DOHH2 (cell line): Measurements from ENCODE around the gene GALNT12.

Experiments
- EZH2phosphoT487 ChIP-seq: fragments of 200-600 bp; sonication (generic); IDR thresholded peaks from 2 replicates; pipeline ENCODE4 v1.6.1; 2017; ENCODE audit warnings: borderline replicate concordance, mild to moderate bottlenecking, antibody characterized with exemption, low read length, moderate library complexity, mixed read lengths
- TF ChIP-seq, protein P1 (sequence below): fragments of 200-600 bp; sonication (generic); IDR thresholded peaks from one replicate; pipeline ENCODE4 v1.5.1; 2014; ENCODE audit warnings: antibody characterized with exemption, mild to moderate bottlenecking, low read depth, low read length; ENCODE audit not compliant: poor library complexity, severe bottlenecking

DNA sequence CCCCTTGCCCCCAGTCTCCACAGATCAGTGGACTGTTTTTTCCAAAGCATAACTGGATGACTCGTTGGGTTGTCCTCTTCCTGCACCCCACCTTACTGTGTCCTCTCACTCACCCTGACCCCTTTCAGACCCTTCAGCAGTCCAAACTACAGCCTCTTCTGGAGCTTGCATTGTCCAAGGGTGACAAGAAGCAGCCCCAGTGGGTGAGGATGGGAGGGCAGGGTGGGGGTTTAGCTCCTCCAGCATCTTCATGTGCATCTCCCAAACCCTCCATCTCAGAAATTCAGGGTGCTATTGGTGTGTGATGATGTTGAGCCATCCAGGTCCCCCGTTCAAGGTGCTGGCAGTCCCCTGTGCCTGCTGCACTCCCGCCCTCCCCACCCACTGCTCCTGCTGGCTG, 73.9 kb downstream of the GALNT12 start:
- TF ChIP-seq, protein P1, sequence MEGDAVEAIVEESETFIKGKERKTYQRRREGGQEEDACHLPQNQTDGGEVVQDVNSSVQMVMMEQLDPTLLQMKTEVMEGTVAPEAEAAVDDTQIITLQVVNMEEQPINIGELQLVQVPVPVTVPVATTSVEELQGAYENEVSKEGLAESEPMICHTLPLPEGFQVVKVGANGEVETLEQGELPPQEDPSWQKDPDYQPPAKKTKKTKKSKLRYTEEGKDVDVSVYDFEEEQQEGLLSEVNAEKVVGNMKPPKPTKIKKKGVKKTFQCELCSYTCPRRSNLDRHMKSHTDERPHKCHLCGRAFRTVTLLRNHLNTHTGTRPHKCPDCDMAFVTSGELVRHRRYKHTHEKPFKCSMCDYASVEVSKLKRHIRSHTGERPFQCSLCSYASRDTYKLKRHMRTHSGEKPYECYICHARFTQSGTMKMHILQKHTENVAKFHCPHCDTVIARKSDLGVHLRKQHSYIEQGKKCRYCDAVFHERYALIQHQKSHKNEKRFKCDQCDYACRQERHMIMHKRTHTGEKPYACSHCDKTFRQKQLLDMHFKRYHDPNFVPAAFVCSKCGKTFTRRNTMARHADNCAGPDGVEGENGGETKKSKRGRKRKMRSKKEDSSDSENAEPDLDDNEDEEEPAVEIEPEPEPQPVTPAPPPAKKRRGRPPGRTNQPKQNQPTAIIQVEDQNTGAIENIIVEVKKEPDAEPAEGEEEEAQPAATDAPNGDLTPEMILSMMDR, result no peak
- TF ChIP-seq EZH2phosphoT487, result no peak
